Frontal cortex (tissue), 4 donors: ENCODE measurements around the gene SCRN2. TPM values are rescaled to one million over a fixed set of nuclear protein-coding genes. Genes with fewer than 3 reads are reported as not detected.

Experiments used
- DNase-seq, 2 donors: peaks; one replicate each; pipeline ENCODE4 v3.0.0; 2012; ENCODE audit warnings: low spot score in 2 of 2
- FAIRE-seq: peaks from 2 replicates; lab custom pipeline; 2012; peaks lifted over from hg19 to GRCh38; lab: Jason Lieb, UNC
- total RNA-seq: library from RNA; depleted of rRNA; stranded (reverse); fragments of >200 nt; gene quantifications from one replicate; pipeline ENCODE4 v1.2.3, GENCODE V29; 2014
- donor health status: control.
- donor health status: control.
- donor health status: control.

Gene SCRN2
- total RNA-seq, 1 donor from 2014 or later: 24.1 TPM

DNA sequence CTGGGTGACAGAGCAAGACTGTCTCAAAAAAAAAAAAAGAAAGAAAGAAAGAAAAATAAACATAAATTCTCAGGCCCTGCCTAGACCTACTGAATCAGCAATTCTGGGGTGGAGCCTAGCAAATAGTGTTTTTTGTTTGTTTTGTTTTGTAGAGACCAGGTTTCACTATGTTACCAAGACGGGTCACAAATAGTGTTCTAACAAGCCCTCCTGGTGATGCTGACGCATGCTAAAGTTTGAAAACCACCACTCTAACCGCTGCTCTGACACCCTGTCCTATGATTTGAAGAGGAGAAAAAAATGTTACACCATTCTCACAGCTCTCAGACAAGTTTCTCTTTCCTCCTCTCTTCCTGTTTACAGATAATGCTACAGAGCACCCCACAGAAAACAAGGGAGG is 11.2 kb downstream of the SCRN2 start:
- FAIRE-seq: no peak
- DNase-seq: no peak

DNA sequence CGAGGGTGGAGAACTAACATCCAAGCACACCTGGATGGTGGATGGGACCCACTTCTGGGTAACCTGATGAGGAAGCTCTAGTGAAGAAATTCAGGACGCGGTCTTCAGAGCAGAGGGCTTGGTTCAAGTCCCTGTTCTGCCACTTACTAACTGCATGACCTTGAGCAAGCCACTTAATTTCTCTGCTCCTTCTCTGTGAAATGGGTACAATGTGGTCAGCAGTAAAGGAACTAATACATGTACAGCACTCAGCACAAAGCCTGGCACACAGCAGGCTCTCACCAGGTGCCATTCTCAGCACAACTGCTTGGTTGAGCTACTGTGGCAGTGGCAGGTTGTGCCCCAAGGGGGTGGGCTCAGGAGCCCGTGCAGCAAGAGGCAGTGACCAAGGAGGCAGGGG is 17.6 kb downstream of the SCRN2 start:
- FAIRE-seq: no peak
- DNase-seq: no peak

DNA sequence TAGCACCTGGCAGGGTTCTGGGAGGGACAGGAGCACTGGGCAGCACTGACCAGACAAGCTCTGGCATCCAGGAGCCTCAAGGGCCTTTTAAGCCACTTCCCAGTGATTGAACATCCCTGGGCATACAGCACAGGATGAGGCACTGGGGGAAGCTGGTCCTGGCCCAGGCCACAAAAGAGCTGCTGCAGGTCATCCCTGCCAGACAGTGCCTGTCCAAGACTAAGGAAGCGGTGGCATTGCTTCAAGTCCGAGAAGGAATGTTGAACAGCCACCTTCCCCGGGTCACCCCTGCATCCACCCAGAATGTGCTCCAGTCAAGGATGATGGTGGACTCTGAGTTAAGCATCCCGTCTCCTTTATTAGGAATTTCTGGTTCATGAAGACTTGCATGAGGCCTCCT is 18.3 kb downstream of the SCRN2 start:
- DNase-seq (no peak), FAIRE-seq (no peak)

DNA sequence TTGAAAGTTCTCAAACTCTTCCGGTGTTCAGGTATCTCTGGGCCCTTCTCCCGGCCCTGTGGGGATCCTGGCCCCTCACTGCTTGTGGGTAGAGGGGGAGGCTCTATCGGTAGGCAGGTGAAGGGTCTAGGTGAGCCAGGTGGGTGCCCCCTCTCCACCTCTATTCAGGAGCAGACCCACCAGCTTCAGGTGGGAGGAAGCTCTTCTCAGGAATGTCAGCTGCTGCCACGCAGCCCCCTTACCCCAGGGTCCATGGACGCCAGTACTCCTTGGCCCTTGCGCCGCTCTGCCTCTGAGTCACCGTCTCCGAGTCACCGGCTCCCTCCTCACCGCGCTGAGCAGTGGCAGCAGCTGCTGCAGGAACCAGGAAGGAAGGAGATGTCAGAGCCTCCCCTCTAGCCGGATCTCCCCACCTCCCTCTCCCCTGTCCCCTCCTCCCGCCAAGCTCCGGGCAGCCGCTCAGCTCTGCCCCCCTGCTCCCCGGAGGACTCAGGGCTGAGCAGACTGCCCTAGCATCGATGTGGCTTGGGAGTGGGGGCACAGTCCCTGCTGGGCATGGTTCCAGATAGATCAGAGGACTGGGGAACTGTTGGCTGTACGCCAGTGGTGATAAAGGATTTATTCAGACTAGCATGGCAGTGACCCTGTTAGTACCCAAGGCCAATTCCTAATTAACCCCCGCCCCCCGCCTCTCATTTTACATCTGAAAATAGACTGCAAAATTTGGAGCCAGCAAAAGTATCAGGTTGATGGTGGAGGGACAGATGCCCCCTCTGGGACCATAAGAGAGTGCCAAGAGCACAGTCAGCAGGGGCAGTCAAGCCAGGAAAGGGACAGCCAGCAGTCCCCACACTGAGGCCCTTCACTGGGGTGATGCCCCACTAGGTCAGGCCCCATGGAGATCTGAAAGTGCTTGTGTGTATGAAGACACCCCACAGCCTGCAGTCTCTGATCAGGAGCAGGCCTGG is 19.4 kb downstream of the SCRN2 start, which contains the start of gene OSBPL7:
TSS of gene OSBPL7 (minus strand) at position 371 of the 968 bp plus-strand sequence. CDS start 1,516 bp downstream, outside the sequence.
- DNase-seq (peak; percentile 67 to 92), FAIRE-seq (no peak)

DNA sequence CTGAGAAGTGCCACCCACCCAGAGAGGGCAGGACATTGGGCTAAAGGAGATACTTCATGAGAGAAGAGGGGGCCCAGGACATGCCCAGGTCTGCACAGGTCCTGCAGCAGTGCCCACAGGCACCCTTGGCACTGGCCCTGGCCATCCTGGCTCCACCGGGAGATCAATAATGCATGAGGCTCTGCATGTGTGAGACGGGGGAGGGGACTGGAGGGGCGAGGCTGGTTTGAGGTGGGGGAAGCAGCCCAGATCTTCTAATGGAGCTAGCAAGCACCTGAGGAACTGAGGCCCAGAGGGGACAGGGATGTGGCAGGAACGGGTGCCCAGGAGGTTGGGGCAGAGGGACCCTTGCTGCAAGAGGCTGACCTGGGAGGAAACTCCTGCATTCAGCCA is 20.0 kb downstream of the SCRN2 start:
- FAIRE-seq (no peak), DNase-seq (no peak)

DNA sequence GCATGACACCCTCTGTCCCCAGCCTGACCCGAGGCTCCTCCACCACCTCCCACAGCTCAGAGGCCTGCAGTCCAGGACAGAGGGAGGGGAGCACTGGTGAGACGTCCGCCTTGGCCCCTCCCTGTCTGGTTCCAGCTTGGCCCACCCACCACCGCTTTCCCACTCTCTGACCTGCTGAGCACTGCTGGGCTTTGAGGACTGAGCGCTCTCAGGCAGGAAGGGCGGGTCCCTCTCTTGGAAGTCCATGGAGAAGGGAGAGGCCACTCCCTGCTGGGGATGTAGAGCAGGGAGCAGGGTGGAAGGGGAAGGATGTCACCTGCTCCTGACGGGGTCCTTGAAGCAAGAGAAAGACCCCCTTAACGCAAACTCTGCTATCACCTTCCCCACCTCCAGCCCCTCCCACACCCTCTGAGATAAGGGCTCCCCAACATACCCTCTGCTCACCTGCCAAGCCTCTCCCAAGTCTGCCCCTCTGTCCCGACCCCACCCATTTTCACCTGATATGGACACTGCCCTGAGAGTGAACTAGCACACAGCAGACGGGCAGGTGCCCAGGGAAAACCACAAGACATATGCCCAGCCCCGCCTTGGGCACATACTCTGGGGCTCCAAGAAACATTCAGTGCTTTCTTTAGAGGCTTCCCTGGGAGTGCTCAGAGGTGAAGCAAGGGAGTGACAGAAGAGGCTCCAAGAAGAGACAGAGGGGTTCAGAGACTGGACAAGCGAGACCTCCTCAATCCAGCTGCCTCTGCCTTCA is 20.9 kb downstream of the SCRN2 start:
- DNase-seq (no peak), FAIRE-seq (no peak)

DNA sequence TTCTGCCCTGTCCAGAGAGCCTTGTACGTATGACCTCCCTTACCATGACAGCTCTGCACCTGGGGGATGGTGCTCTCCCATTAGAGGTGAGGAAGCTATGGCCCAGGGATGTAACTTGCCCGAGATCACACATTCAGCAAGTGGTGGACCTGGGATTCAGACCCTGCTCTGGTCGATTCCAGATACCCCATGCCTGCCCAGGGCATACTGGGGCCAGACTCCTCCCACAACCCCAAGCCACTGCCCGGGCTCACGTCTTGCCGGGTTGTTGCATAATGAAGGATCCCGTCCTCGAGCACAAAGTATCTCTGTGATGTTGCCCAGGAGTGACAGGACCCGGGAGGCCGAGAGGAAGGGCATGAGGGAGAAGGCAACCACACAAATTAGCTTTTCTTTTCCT is 21.6 kb downstream of the SCRN2 start:
- DNase-seq (no peak), FAIRE-seq (no peak)

DNA sequence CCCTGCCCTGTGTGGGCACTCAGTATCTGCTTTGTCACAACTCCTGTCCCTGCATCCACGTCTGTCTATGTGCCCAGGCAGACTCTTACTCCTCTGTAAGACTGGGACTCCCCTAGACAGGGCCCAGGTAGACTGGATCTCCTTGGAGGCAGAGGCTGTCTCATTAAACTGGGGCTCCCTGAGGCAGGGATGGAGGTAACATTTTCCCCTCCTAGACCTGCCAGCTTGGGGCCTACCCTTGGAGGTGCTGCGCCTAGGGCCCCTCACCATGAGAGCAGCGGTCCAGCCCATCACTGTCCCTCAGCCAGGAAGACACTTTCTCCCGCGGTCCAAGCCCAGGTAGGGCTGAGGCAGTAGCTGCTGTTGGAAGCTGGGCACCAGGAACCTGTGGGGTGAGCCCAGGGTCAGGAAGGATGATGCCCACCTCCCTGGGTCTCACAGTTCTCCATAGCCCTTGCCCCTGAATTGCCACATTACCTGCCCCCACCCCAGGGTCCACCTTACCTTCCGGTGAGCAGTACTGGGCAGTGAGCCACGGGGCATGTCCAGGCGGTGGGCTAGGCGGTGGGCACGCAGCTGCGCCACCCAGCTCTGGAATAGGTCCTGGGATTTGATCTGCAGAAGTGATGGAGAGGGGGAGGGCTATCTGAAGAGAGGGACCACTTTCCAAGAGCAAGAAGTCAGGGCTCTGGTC is 22.9 kb downstream of the SCRN2 start:
- FAIRE-seq (no peak), DNase-seq (no peak)

DNA sequence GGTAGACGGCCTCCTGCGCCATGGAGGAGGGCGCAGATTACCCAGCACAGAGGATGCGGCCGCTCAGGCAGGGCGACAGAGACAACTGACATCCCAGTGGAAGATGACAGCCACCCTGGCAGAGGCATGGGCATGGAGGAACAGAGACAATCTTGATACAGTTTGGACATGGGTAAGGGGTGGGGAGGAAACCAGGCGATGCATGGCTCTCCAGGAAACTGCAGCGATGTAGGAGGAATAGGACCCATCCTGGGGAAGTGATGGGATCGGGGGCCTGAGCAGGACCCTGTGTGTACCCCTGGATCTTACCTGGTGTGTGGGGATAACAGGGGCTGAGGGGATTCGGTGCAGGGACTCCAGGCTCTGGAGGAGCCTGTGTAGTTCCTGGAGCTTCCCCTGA is 24.1 kb downstream of the SCRN2 start:
- FAIRE-seq: no peak
- DNase-seq: no peak

DNA sequence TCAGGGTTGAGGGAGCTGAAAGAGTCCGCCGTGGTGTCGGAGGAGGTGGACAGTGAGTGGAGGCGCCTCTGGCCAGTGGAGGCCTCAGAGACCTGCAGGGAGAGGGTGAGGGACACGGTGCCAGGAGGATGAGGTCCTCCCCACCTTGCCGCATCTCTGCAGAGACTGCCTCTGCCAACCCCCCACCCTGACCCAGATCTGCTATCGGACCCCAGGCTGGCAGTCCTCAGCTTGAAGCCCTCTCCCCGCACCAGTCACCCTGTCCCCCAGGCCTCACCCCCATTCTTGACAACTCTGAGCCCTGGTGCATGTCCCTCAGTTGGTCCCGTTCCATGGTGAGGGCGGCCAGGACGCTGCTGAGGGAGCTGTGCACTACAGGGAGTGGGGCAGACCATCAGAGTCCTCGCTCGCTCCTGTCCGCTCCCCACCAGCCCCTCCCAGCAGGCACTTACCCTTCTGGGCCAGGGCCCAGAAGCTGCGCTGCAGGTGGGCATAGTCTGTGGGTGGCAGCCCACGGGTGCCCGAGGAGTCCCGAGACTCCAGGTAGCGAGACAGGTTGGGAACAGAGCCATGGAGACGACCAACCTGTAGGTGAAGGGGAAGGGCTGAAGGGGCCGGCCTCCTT is 24.9 kb downstream of the SCRN2 start:
- DNase-seq: no peak
- FAIRE-seq: no peak

DNA sequence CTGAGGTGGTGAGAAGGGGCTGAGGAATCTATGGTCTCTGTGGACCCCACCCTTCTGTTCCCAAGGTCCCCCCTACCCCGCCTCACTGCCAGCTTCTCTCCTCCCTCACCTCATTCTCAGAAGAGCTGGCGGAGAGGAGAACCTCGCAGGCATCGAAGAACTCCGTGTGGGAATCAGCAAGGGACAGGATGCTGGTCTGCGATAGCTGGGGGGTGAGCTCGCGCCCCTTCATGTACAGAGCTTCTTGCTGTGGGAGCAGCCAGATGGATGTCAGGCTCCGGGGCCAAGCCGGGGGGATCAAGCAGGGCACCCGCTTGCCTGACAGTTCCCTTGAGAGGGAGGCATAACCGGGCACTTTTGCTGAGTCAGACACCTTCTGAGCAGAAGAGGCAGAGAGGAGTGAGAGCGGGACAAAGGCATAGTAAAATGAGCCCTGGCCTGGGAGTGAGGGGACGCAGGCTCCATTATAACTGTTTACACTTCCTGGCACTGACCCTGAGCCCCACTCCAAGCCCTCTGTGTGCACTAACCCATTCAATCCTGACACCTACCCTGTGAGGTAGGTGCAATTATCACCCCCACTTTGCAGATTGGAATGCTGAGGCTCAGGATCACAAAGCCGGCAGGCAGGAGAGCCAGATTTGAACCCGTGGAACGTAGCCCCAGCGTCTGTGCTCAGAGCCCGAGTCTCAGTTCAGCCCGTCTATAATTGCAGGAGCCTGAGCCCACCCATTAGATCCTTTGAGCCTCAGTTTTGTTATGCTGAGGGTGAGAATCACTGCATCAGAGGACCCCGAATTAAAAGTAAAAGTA is 25.8 kb downstream of the SCRN2 start:
- FAIRE-seq: no peak
- no peak for DNase-seq

DNA sequence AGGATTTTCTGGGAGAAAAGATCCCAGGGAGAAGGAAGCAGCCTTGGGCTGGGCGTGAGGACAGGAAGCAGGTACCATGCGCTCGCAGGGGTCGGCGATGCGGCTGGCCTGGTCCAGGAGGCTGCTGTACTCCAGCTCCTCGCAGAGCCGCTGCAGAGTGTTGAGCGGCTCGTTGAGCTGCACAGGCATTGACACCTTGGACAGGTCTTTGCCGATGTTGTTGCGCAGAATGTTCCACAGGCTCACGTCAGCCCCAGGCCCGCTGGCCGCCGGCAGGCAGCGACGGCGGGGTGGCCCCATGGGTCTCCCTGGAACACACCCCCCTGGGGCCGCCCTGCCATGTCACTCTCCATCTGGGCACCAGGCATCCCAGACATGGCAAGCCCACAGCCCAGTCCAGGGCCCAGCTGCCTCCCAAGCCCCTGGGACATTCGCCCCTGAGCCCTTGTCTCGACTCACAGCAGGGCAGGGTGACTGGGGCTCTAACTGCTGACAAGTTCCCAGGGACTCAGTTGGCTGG is 27.5 kb downstream of the SCRN2 start:
- no peak for FAIRE-seq

DNA sequence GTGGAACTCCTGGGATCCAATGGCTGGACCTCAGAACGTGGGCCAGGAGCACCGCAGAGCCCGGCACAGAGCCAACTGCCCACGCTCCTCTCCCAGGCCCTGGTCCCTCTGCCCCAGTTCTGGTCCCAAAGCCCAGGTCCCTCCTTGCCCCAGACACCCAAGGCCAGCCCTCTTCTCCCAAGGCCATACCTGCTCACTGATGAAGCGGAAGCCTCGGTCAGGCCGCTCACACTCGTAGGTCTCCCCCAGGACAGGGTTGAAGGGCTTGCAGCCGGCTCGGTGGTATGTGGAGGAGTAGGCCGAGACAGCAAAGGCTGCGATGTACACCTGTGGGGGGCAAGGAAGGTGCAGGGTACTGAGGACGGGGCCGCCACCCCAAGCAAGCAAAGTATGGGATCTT is 28.0 kb downstream of the SCRN2 start:
- FAIRE-seq (no peak), DNase-seq (no peak)

More for the DNA sequence above, 27.5 kb downstream of the SCRN2 start:
- DNase-seq: no peak

DNA sequence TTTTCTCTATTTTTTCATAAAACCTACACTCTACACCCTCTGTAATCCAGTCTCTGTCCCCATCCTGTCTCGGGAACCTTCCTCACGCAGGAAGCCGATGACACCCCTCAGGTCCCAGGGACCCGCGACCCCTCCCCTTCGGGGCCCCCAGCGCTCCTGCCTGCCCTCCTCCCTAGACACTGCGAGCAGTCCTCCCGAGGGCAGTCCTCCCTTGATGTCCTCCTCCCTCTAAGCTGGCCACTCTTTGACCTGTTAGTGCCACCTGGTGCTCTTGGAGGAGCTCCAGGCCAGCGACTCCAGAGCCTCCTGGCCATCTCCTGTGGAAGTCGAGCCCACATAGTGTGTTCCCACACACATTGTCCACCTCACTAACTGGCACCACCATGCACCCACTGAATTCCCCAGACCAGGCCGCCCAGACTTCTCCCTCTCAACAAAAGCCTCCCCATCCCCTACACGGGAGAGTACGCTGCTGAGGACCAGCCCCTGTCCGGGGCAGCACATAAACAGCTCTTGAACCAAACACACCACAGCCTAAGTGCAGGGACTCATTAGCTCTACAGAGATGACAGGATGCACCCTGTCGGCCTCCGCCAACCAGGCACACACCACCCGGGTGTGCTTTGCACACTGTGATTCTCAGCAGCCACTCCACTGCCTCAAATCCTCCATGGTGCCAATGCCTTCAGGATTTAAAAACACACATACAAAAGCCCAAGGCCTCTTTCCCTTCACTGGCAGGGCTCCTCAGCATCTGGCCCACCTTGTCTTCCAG is 28.7 kb downstream of the SCRN2 start:
- FAIRE-seq (no peak), DNase-seq (no peak)

DNA sequence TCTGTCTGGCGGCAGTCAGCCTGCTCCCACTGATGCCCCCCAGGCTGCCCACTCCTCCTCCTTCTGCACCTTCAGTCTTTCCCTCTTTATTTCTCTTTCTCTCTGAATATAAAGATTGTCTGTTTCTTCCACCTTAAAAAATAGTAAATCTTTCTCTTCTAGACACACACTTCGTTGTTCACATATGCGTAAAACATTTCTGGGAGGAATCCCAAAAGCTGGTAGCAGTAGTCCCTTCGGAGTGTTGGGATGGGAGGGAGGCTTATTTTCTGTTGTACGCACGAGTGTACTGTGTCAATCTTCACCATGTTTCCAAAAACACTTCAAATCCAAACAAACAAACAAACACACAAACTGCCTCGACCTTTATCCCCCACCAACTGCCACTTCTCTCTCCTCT is 29.4 kb downstream of the SCRN2 start:
- DNase-seq (no peak), FAIRE-seq (no peak)

DNA sequence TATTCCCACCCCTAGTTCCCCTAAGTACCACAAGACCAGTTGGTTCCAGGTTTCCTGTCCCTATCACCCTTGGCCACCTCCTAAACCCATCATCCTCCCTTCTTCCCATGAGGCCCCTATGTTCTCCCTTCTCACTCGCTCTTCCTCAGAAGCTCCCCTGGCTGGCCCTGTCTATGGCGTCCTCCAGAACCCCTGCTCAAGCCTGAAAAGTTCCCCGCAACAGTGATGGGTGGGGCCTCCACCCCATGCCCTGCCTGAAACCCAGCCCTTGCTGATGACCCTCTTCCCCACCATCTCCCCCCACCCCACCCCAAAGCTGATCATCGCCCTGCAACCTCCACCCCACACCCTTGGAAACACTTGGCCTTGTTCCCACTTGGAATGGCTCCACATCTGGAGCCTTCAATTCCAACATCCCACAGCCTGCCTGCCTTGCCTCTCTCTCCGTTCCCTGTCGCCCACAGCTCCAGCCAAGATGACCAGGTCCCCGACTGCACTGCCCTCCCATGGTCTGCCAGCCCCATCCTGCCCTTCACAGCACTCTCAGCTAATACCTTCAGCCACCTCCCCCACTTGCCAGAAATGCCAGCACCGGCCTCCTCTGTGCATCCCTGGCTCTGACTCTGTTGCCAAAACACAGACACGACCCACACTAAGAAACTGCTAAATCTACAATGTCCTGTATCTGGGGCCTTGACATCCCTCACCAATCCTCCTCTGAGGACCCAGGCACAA is 30.0 kb downstream of the SCRN2 start:
- no peak for FAIRE-seq
- DNase-seq: no peak

DNA sequence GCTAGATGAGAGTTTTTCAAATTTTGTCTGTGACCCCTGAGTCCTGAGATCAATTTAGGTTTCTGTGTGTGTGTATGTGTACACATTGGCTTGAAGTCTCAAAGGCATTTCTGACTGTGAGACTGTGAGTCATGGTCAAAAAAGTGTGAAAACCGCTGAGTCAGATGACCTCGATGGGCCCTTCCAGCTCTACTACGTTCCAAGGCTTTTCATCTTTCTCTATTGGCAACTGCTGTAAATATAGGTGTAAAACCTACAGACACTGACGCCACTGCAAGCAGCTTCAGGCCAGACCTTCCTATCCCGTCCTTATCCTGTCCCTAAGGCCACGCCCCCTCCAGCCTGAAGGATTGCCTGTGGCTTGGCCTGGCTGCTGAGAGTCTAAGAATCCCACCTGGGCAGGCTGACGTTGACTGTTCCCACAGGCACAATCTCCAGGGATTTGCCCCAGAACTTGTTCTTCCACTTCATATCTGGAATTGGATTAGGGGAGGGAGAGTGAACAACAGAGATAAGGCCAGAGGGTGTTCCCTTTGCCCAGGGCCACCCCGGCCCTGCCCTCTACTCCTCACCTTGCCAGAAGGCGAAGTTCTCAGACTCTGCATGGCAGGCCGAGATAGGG is 30.8 kb downstream of the SCRN2 start:
- no peak for DNase-seq
- FAIRE-seq: no peak
